GM12891 (cell line): ENCODE results near the gene TMEM132E.

Source experiments
- POLR2A ChIP-seq: IDR thresholded peaks from 2 replicates; pipeline ENCODE4 v1.6.1; 2011; ENCODE audit warnings: low read depth, low read length, control low read depth
- POLR2AphosphoS5 ChIP-seq: IDR thresholded peaks from 2 replicates; pipeline ENCODE4 v1.6.1; 2011; ENCODE audit warnings: low read depth, low read length, control low read depth

GRCh38 chr17:34556384-34556783 is 23.0 kb upstream of the TMEM132E start:
- TF ChIP-seq POLR2A, result no peak
- no peak for TF ChIP-seq POLR2AphosphoS5
